ENCODE measurements around the gene MED27. TPM values are rescaled to one million over a fixed set of nuclear protein-coding genes. Genes with fewer than 3 reads are reported as not detected.

MED27 gene
- polyA plus RNA-seq, 4 donors: 10.8 to 17.8 (median 11.0) TPM

GRCh38 chr9:132044176-132044875 is 35.3 kb downstream of the MED27 start:
- Histone ChIP-seq H3K4me1 (ENCODE audit: control insufficient read depth in 3 of 3, insufficient read depth in 2 of 3, low read depth in 1 of 3, low read length in 2 of 3) (no peaks in the 10 kb centered on the region), H3K27me3 (ENCODE audit: control insufficient read depth in 3 of 3, insufficient read depth in 3 of 3, low read length in 3 of 3) (no peaks in the 10 kb centered on the region), H3K9me3 (ENCODE audit: control insufficient read depth in 2 of 2, insufficient read depth in 1 of 2, low read depth in 1 of 2, low read length in 1 of 2) (no peaks in the 10 kb centered on the region), H3K4me3 (ENCODE audit: low read depth in 1 of 3, low read length in 3 of 3) (no peak overlapping the region), H3K27ac (ENCODE audit: low read depth in 1 of 3, low read length in 2 of 3) (no peak overlapping the region), H3K36me3 (ENCODE audit: control insufficient read depth in 3 of 3, insufficient read depth in 2 of 3, low read depth in 1 of 3, low read length in 3 of 3) (peaks cover 0 to 4% (median 1%) of the 10 kb centered on the region in 3 donors)
- DNase-seq: no peak
- FAIRE-seq: no peak
- 86 to 91% (median 89%) methylated on average over 8 of the region's 8 CpGs for WGBS, 3 donors

- 93 to 97% (median 96%) methylated on average over 3 of the region's 3 CpGs for WGBS, 3 donors
- DNase-seq: no peak
- no peaks in the 10 kb centered on the region for H3K27me3 ChIP-seq (ENCODE audit: control insufficient read depth in 3 of 3, insufficient read depth in 3 of 3, low read length in 3 of 3)
- H3K4me3 ChIP-seq (ENCODE audit: low read depth in 1 of 3, low read length in 3 of 3): no peak overlapping the region
- no peaks in the 10 kb centered on the region for H3K9me3 ChIP-seq (ENCODE audit: control insufficient read depth in 2 of 2, insufficient read depth in 1 of 2, low read depth in 1 of 2, low read length in 1 of 2)
- H3K36me3 ChIP-seq (ENCODE audit: control insufficient read depth in 3 of 3, insufficient read depth in 2 of 3, low read depth in 1 of 3, low read length in 3 of 3): peaks cover 0 to 5% (median 0%) of the 10 kb centered on the region in 3 donors
- FAIRE-seq: no peak
- H3K27ac ChIP-seq (ENCODE audit: low read depth in 1 of 3, low read length in 2 of 3): no peak overlapping the region
- H3K4me1 ChIP-seq (ENCODE audit: control insufficient read depth in 3 of 3, insufficient read depth in 2 of 3, low read depth in 1 of 3, low read length in 2 of 3): no peaks in the 10 kb centered on the region
These were observed 36.0 kb downstream of the MED27 start for GRCh38 chr9:132043708-132044107.

DNA sequence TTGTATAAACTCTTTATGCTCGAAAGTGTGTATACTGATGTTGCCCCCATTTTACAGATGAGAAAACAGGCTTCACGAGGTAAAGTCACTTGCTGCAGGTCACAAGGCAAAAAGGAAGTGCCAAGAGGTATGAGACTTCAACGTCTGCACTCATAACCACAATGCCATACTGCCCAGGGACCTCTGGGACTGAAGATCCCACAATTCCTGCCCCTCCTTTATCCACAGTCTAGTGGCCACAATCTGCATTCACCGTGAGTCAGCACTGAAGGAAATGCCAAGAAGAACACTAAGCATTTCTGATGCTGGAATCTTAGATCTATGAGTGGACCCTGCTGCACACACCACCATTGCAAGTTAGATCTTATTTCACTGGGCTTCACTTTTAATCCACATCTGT is 37.3 kb downstream of the MED27 start:
- peak in 1 of 2 donors; percentile 5 for DNase-seq
- Histone ChIP-seq H3K36me3 (ENCODE audit: control insufficient read depth in 3 of 3, insufficient read depth in 2 of 3, low read depth in 1 of 3, low read length in 3 of 3) (peaks cover 0 to 5% (median 0%) of the 10 kb centered on the region in 3 donors), H3K4me3 (ENCODE audit: low read depth in 1 of 3, low read length in 3 of 3) (no peak overlapping the region), H3K9me3 (ENCODE audit: control insufficient read depth in 2 of 2, insufficient read depth in 1 of 2, low read depth in 1 of 2, low read length in 1 of 2) (no peaks in the 10 kb centered on the region), H3K4me1 (ENCODE audit: control insufficient read depth in 3 of 3, insufficient read depth in 2 of 3, low read depth in 1 of 3, low read length in 2 of 3) (no peaks in the 10 kb centered on the region), H3K27ac (ENCODE audit: low read depth in 1 of 3, low read length in 2 of 3) (no peak overlapping the region), H3K27me3 (ENCODE audit: control insufficient read depth in 3 of 3, insufficient read depth in 3 of 3, low read length in 3 of 3) (no peaks in the 10 kb centered on the region)
- FAIRE-seq: no peak
- 27 to 63% (median 48%) methylated on average over 4 of the region's 4 CpGs for WGBS, 3 donors

DNA sequence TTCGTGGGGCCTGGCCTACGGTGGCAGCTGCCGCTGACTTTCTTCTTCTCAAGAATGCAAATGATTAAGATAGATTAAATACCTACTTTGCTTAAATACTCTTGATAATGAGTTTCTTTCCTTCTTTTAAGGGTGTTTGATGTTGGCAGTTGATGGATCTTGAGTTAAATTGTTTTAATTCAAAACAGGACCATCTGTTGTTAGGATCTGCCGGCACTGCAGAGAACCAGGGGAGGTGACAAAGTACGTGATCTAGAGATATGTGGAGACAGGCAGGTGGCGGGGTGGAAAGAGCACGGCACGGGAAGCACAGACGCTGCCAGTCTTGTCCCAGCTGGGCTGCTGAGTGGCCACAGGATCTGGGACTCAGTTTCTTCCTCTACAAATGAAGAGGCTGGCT is 37.9 kb downstream of the MED27 start:
- DNase-seq: peak in 1 of 2 donors; percentile 52
- 17 to 62% (median 48%) methylated on average over 9 of the region's 9 CpGs for WGBS, 3 donors
- FAIRE-seq: no peak
- Histone ChIP-seq H3K36me3 (ENCODE audit: control insufficient read depth in 3 of 3, insufficient read depth in 2 of 3, low read depth in 1 of 3, low read length in 3 of 3) (peaks cover 0 to 5% (median 0%) of the 10 kb centered on the region in 3 donors), H3K4me1 (ENCODE audit: control insufficient read depth in 3 of 3, insufficient read depth in 2 of 3, low read depth in 1 of 3, low read length in 2 of 3) (no peaks in the 10 kb centered on the region), H3K9me3 (ENCODE audit: control insufficient read depth in 2 of 2, insufficient read depth in 1 of 2, low read depth in 1 of 2, low read length in 1 of 2) (no peaks in the 10 kb centered on the region), H3K27me3 (ENCODE audit: control insufficient read depth in 3 of 3, insufficient read depth in 3 of 3, low read length in 3 of 3) (no peaks in the 10 kb centered on the region), H3K27ac (ENCODE audit: low read depth in 1 of 3, low read length in 2 of 3) (no peak overlapping the region), H3K4me3 (ENCODE audit: low read depth in 1 of 3, low read length in 3 of 3) (no peak overlapping the region)

- H3K4me3 ChIP-seq (ENCODE audit: low read depth in 1 of 3, low read length in 3 of 3): no peak overlapping the region
- no peaks in the 10 kb centered on the region for H3K27me3 ChIP-seq (ENCODE audit: control insufficient read depth in 3 of 3, insufficient read depth in 3 of 3, low read length in 3 of 3)
- no peak overlapping the region for H3K27ac ChIP-seq (ENCODE audit: low read depth in 1 of 3, low read length in 2 of 3)
- H3K4me1 ChIP-seq (ENCODE audit: control insufficient read depth in 3 of 3, insufficient read depth in 2 of 3, low read depth in 1 of 3, low read length in 2 of 3): no peaks in the 10 kb centered on the region
- peaks cover 0 to 5% (median 0%) of the 10 kb centered on the region in 3 donors for H3K36me3 ChIP-seq (ENCODE audit: control insufficient read depth in 3 of 3, insufficient read depth in 2 of 3, low read depth in 1 of 3, low read length in 3 of 3)
- DNase-seq (no peak), FAIRE-seq (no peak)
- WGBS, 3 donors: 77 to 83% (median 82%) methylated on average over 5 of the region's 5 CpGs
- H3K9me3 ChIP-seq (ENCODE audit: control insufficient read depth in 2 of 2, insufficient read depth in 1 of 2, low read depth in 1 of 2, low read length in 1 of 2): no peaks in the 10 kb centered on the region
These were observed 38.9 kb downstream of the MED27 start for GRCh38 chr9:132040808-132041207.

GRCh38 chr9:132040246-132040645 is 39.4 kb downstream of the MED27 start:
- Histone ChIP-seq H3K9me3 (ENCODE audit: control insufficient read depth in 2 of 2, insufficient read depth in 1 of 2, low read depth in 1 of 2, low read length in 1 of 2) (no peaks in the 10 kb centered on the region), H3K4me1 (ENCODE audit: control insufficient read depth in 3 of 3, insufficient read depth in 2 of 3, low read depth in 1 of 3, low read length in 2 of 3) (no peaks in the 10 kb centered on the region), H3K27me3 (ENCODE audit: control insufficient read depth in 3 of 3, insufficient read depth in 3 of 3, low read length in 3 of 3) (no peaks in the 10 kb centered on the region), H3K27ac (ENCODE audit: low read depth in 1 of 3, low read length in 2 of 3) (no peak overlapping the region), H3K4me3 (ENCODE audit: low read depth in 1 of 3, low read length in 3 of 3) (no peak overlapping the region), H3K36me3 (ENCODE audit: control insufficient read depth in 3 of 3, insufficient read depth in 2 of 3, low read depth in 1 of 3, low read length in 3 of 3) (peaks cover 0 to 5% (median 0%) of the 10 kb centered on the region in 3 donors)
- FAIRE-seq: no peak
- peak in 1 of 2 donors; percentile 12 for DNase-seq
- WGBS, 3 donors: 95 to 97% (median 95%) methylated on average over 10 of the region's 10 CpGs

DNA sequence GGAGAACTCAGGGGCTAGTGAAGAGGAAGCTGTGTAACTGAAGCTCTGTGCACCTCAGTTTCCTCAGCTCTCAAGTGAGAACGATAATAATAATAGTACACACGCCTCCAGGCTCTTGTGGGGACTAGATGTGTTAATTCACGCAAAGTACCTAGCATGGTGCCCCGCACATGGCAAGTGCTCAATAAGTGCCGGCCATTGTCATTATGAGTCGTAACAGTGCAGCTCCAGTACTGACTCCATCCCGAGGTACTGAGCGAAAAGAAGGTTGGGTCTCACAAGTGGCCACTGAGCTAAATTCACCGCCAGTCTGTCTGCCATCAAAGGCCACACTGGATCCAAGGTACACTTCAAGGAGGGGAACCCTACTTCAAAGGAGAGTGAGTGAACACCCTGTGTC is 40.4 kb downstream of the MED27 start:
- H3K36me3 ChIP-seq (ENCODE audit: control insufficient read depth in 3 of 3, insufficient read depth in 2 of 3, low read depth in 1 of 3, low read length in 3 of 3): peaks cover 0 to 5% (median 0%) of the 10 kb centered on the region in 3 donors
- H3K4me3 ChIP-seq (ENCODE audit: low read depth in 1 of 3, low read length in 3 of 3): no peak overlapping the region
- H3K27ac ChIP-seq (ENCODE audit: low read depth in 1 of 3, low read length in 2 of 3): no peak overlapping the region
- FAIRE-seq (no peak), DNase-seq (no peak)
- no peaks in the 10 kb centered on the region for H3K27me3 ChIP-seq (ENCODE audit: control insufficient read depth in 3 of 3, insufficient read depth in 3 of 3, low read length in 3 of 3)
- 96 to 97% (median 96%) methylated on average over 9 of the region's 9 CpGs for whole genome bisulfite sequencing, 3 donors
- no peaks in the 10 kb centered on the region for H3K9me3 ChIP-seq (ENCODE audit: control insufficient read depth in 2 of 2, insufficient read depth in 1 of 2, low read depth in 1 of 2, low read length in 1 of 2)
- H3K4me1 ChIP-seq (ENCODE audit: control insufficient read depth in 3 of 3, insufficient read depth in 2 of 3, low read depth in 1 of 3, low read length in 2 of 3): no peaks in the 10 kb centered on the region

GRCh38 chr9:132037458-132037857 is 42.2 kb downstream of the MED27 start:
- DNase-seq (no peak), FAIRE-seq (no peak)

DNA sequence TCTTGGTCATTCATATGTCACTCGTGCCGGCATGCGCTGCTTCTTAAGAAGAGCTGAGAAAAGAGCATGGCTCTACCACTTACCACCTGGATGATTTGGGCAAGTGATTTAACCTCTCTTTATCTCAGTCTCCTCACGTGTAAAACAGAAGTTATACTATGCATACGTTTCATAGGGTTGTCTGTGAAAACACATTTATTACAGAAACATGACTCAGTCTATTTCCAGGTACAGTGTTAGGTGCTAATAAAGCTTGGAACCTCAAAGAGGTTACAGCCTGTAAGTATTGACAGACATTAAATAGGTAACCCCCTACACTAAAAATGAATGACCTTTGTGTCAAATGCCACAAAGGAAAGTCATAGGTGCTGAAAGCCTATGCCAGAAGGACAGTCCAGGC is 43.1 kb downstream of the MED27 start:
- Histone ChIP-seq H3K36me3 (ENCODE audit: control insufficient read depth in 3 of 3, insufficient read depth in 2 of 3, low read depth in 1 of 3, low read length in 3 of 3) (peaks cover 0 to 5% (median 0%) of the 10 kb centered on the region in 3 donors), H3K9me3 (ENCODE audit: control insufficient read depth in 2 of 2, insufficient read depth in 1 of 2, low read depth in 1 of 2, low read length in 1 of 2) (no peaks in the 10 kb centered on the region), H3K27ac (ENCODE audit: low read depth in 1 of 3, low read length in 2 of 3) (no peak overlapping the region), H3K4me3 (ENCODE audit: low read depth in 1 of 3, low read length in 3 of 3) (no peak overlapping the region), H3K27me3 (ENCODE audit: control insufficient read depth in 3 of 3, insufficient read depth in 3 of 3, low read length in 3 of 3) (no peaks in the 10 kb centered on the region), H3K4me1 (ENCODE audit: control insufficient read depth in 3 of 3, insufficient read depth in 2 of 3, low read depth in 1 of 3, low read length in 2 of 3) (no peaks in the 10 kb centered on the region)
- FAIRE-seq (no peak), DNase-seq (no peak)
- WGBS, 3 donors: 86 to 90% (median 88%) methylated on average over 5 of the region's 5 CpGs

More at GRCh38 chr9:132037458-132037857, 42.2 kb downstream of the MED27 start:
- Histone ChIP-seq H3K27ac (ENCODE audit: low read depth in 1 of 3, low read length in 2 of 3) (no peak overlapping the region), H3K4me1 (ENCODE audit: control insufficient read depth in 3 of 3, insufficient read depth in 2 of 3, low read depth in 1 of 3, low read length in 2 of 3) (no peaks in the 10 kb centered on the region), H3K9me3 (ENCODE audit: control insufficient read depth in 2 of 2, insufficient read depth in 1 of 2, low read depth in 1 of 2, low read length in 1 of 2) (no peaks in the 10 kb centered on the region), H3K4me3 (ENCODE audit: low read depth in 1 of 3, low read length in 3 of 3) (no peak overlapping the region), H3K36me3 (ENCODE audit: control insufficient read depth in 3 of 3, insufficient read depth in 2 of 3, low read depth in 1 of 3, low read length in 3 of 3) (peaks cover 0 to 5% (median 0%) of the 10 kb centered on the region in 3 donors), H3K27me3 (ENCODE audit: control insufficient read depth in 3 of 3, insufficient read depth in 3 of 3, low read length in 3 of 3) (no peaks in the 10 kb centered on the region)
- 84 to 86% (median 85%) methylated on average over 6 of the region's 6 CpGs for WGBS, 3 donors

All from small intestine (tissue), 7 donors.